PC-3 (cell line): ENCODE measurements around the gene ITSN1. TPM values are rescaled to one million over a fixed set of nuclear protein-coding genes. Genes with fewer than 3 reads are reported as not detected.

Experiments used
- ATAC-seq: fragments of 200-7000 bp; cut with Tn5 transposase; 2 replicates; pipeline ENCODE4 v1.9.1; 2020; ENCODE audit warnings: mild to moderate bottlenecking, moderate library complexity
- BruUV-seq: library from RNA; stranded (reverse); fragments of 400-500 nt; replicated peaks from 2 replicates; lab custom pipeline; 2021; lab: Mats Ljungman, UMichigan
- CTCF ChIA-PET: fragments of 300-600 bp; sonication (Branson Sonifier 250); formaldehyde crosslinking; loops from one replicate; lab custom pipeline; 2022; ENCODE audit warnings: antibody characterized with exemption; lab: Charles Lee
- POLR2A ChIA-PET: fragments of 300-600 bp; sonication (Branson Sonifier 250); formaldehyde crosslinking; loops from one replicate; lab custom pipeline; 2022; ENCODE audit warnings: antibody characterized with exemption; ENCODE audit not compliant: unreplicated experiment; lab: Charles Lee
- DNase-seq: peaks from one replicate; pipeline ENCODE4 v3.0.0-alpha.2; 2015
- H2AFZ ChIP-seq: fragments of 300-600 bp; sonication (generic); 2 replicates; pipeline ENCODE4 v1.6.0; 2016; ENCODE audit warnings: antibody characterized with exemption, low read length
- H3F3A ChIP-seq: fragments of 300-600 bp; sonication (generic); one replicate; pipeline ENCODE4 v1.6.0; 2017; ENCODE audit warnings: antibody characterized with exemption, low read length, control low read depth, mild to moderate bottlenecking; ENCODE audit not compliant: unreplicated experiment
- H3K27ac ChIP-seq: fragments of 300-600 bp; sonication (generic); 2 replicates; pipeline ENCODE4 v1.5.1; 2016; ENCODE audit warnings: mild to moderate bottlenecking, low read length
- H3K27me3 ChIP-seq: fragments of 300-600 bp; sonication (generic); 2 replicates; pipeline ENCODE4 v1.6.1; 2016; ENCODE audit warnings: low read length, mixed read lengths
- H3K36me3 ChIP-seq: fragments of 300-600 bp; sonication (generic); 2 replicates; pipeline ENCODE4 v1.6.1; 2016; ENCODE audit warnings: low read depth, mixed run types, low read length, mixed read lengths
- H3K4me1 ChIP-seq: fragments of 300-600 bp; sonication (generic); 2 replicates; pipeline ENCODE4 v1.5.1; 2016; ENCODE audit warnings: low read length; ENCODE audit not compliant: insufficient read depth
- H3K4me2 ChIP-seq: fragments of 300-600 bp; sonication (generic); 2 replicates; pipeline ENCODE4 v1.6.0; 2016; ENCODE audit warnings: low read length
- H3K4me3 ChIP-seq: fragments of 300-600 bp; sonication (generic); 2 replicates; pipeline ENCODE4 v1.5.1; 2016; ENCODE audit warnings: mild to moderate bottlenecking, low read length, mixed read lengths
- H3K79me2 ChIP-seq: fragments of 300-600 bp; sonication (generic); 2 replicates; pipeline ENCODE4 v1.6.1; 2017; ENCODE audit warnings: low read length, mixed read lengths
- H3K9ac ChIP-seq: fragments of 300-600 bp; sonication (generic); 2 replicates; pipeline ENCODE4 v1.6.0; 2016; ENCODE audit warnings: mild to moderate bottlenecking, low read length
- H3K9me2 ChIP-seq: fragments of 300-600 bp; sonication (generic); replicated peaks from 2 replicates; pipeline ENCODE4 v1.6.1; 2016; ENCODE audit warnings: mixed run types, low read length, mixed read lengths
- H3K9me3 ChIP-seq: fragments of 300-600 bp; sonication (generic); 2 replicates; pipeline ENCODE4 v1.6.1; 2016; ENCODE audit warnings: low read length, mixed read lengths
- H4K20me1 ChIP-seq: fragments of 300-600 bp; sonication (generic); 2 replicates; pipeline ENCODE4 v1.6.1; 2016; ENCODE audit warnings: low read length, mixed read lengths
- CTCF ChIP-seq: fragments of 300-600 bp; sonication (generic); conservative IDR thresholded peaks from 2 replicates; pipeline ENCODE4 v1.5.1; 2017; ENCODE audit warnings: antibody characterized with exemption, low read depth, mild to moderate bottlenecking, low read length
- EZH2 ChIP-seq: fragments of 300-600 bp; sonication (generic); IDR thresholded peaks from one replicate; pipeline ENCODE4 v1.6.1; 2017; ENCODE audit warnings: antibody characterized with exemption, mild to moderate bottlenecking, low read length; ENCODE audit not compliant: unreplicated experiment
- EZH2phosphoT487 ChIP-seq: fragments of 300-600 bp; sonication (generic); IDR thresholded peaks from 2 replicates; pipeline ENCODE4 v1.6.1; 2018; ENCODE audit warnings: mild to moderate bottlenecking, antibody characterized with exemption, low read length, borderline replicate concordance
- intact Hi-C: fragments of 100-400 bp; cut with micrococcal nuclease; formaldehyde crosslinking; loops from 2 replicates; pipeline ENCODE4 v1.9.0; 2023
- total RNA-seq: library from RNA; depleted of rRNA; stranded (reverse); fragments of >200 nt; gene quantifications from 2 replicates; pipeline ENCODE4 v1.2.3, GENCODE V29; 2014

Gene ITSN1
- total RNA-seq, 1 experiment from 2014 or later = 45.6 TPM

DNA sequence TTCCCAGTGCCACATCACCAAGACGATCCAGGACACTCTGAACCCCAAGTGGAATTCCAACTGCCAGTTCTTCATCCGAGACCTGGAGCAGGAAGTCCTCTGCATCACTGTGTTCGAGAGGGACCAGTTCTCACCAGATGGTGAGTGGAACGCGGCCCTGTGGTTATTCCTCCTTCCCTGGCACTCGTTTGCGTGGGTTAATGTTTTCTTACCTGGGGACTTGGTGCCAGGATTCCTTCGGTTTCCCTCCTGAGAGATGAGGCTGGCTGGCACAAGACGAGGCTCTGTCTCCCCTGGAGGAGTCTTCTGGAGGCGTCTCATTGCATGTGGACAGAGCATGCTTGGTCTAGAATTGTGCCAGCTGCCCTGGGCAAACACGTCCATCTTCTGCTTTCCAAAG, 244.0 kb downstream of the ITSN1 start:
- Histone ChIP-seq H3K4me3 (no peak overlapping the region), H3K4me2 (no peak overlapping the region), H3K27ac (no peak overlapping the region), H3K9me3 (no peaks in the 10 kb centered on the region), H3K79me2 (no peaks in the 10 kb centered on the region), H3K27me3 (no peaks in the 10 kb centered on the region), H3K9ac (no peak overlapping the region), H3K9me2 (no peaks in the 10 kb centered on the region), H3F3A (no peaks in the 10 kb centered on the region), H2AFZ (no peak overlapping the region), H3K36me3 (no peaks in the 10 kb centered on the region), H3K4me1 (no peaks in the 10 kb centered on the region), H4K20me1 (no peaks in the 10 kb centered on the region)
- intact Hi-C loops = no loop called here
- POLR2A ChIA-PET = no interaction called here
- BruUV-seq = no TSS peak
- CTCF ChIA-PET = no interaction called here
- DNase-seq (no peak), ATAC-seq (no peak)
- TF ChIP-seq EZH2phosphoT487 = no peak
- TF ChIP-seq CTCF = no peak
- TF ChIP-seq EZH2 = no peak

DNA sequence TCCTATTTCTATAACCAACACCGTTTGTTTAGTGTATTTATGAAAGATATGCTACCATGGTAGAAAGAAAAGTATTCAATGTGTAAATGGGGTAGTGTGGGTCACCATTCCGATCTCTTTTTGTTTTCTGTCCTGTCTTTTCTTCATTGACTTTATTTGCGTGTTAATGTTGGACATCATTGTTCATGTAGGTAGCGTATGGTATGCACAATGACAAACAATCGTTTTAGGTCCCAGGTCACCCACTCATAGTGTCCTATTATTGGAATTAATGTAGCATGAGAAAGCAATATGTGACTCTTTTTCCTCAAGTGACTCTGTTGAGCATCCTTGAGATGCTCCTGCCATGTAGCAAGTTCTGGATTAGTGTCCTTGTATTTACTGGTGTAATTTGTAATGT, 247.9 kb downstream of the ITSN1 start:
- Histone ChIP-seq H3K27me3 (no peaks in the 10 kb centered on the region), H3K4me2 (no peak overlapping the region), H3K36me3 (no peaks in the 10 kb centered on the region), H3F3A (no peaks in the 10 kb centered on the region), H3K27ac (no peak overlapping the region), H3K9me2 (no peaks in the 10 kb centered on the region), H2AFZ (no peak overlapping the region), H3K4me3 (no peak overlapping the region), H3K79me2 (no peaks in the 10 kb centered on the region), H4K20me1 (no peaks in the 10 kb centered on the region), H3K4me1 (peaks cover 8% of the 10 kb centered on the region), H3K9me3 (no peaks in the 10 kb centered on the region), H3K9ac (no peak overlapping the region)
- no peak for DNase-seq
- no TSS peak for BruUV-seq
- TF ChIP-seq CTCF (no peak), EZH2 (no peak), EZH2phosphoT487 (no peak)
- ChIA-PET CTCF (no interaction called here), POLR2A (no interaction called here)
- intact Hi-C loops = no loop called here
- ATAC-seq = no peak

DNA sequence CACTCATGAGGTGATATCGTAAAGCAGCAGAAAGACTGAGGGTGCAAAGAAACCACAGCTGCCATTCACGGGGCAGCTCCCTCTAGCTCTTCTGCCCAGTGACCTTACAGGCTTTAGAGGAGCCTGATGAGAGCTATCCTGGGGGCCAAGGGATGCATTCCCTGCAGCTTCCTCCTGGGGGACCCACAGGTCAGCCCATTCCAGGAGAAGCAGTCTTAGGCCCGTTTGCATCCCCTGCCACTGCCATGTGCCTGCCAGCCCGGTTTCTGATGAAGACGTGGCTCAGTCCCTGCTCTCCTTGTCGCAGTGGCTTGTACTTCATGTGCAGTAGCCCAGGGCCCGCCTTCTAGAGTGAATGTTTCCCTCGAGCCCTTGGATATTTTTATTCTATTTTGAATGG, 250.6 kb downstream of the ITSN1 start:
- intact Hi-C loops = no loop called here
- H2AFZ ChIP-seq = no peak overlapping the region
- no TSS peak for BruUV-seq
- no peak overlapping the region for H3K27ac ChIP-seq
- no peaks in the 10 kb centered on the region for H3K9me2 ChIP-seq
- no peaks in the 10 kb centered on the region for H3F3A ChIP-seq
- H3K27me3 ChIP-seq = no peaks in the 10 kb centered on the region
- ATAC-seq (no peak), DNase-seq (no peak)
- no peaks in the 10 kb centered on the region for H3K9me3 ChIP-seq
- H3K36me3 ChIP-seq = no peaks in the 10 kb centered on the region
- no peaks in the 10 kb centered on the region for H4K20me1 ChIP-seq
- H3K79me2 ChIP-seq = no peaks in the 10 kb centered on the region
- ChIA-PET CTCF (interaction anchor here (0.6 to 0.7 kb wide), 2 partner anchors 55 to 158 kb away, joined by 3 read pairs; no protein-coding TSS in a partner anchor), POLR2A (no interaction called here)
- H3K9ac ChIP-seq = no peak overlapping the region
- no peak for TF ChIP-seq EZH2phosphoT487
- TF ChIP-seq CTCF = 0 out of 2 replicates have a peak, but pooled peaks have one; percentile 17
- no peak for TF ChIP-seq EZH2
- no peak overlapping the region for H3K4me3 ChIP-seq
- peaks cover 8% of the 10 kb centered on the region for H3K4me1 ChIP-seq
- no peak overlapping the region for H3K4me2 ChIP-seq
